ENCODE data around the gene NTHL1. TPM values are rescaled to one million over a fixed set of nuclear protein-coding genes. Genes with fewer than 3 reads are reported as not detected.
A peak's percentile ranks its signal among the peaks of the same experiment; 100 is the strongest.

NTHL1 gene
- total and polyA plus RNA-seq, 2 of the 8 experiments (the other 6 are each of a cell fraction or from before 2014, with no cell fraction given) = 70.9 to 150 TPM

GRCh38 chr16:2032285-2033056, 15.2 kb downstream of the NTHL1 start:
- FAIRE-seq = no peak
- H3K9ac ChIP-seq (replicated peaks in 1 of 4; ENCODE audit: extremely low read depth in 1 of 4, low read depth in 3 of 4, low read length in 3 of 4) = no peak overlapping the region
- POLR2A ChIA-PET (ENCODE audit: partially characterized antibody) = interaction anchor here (0.8 to 2.4 kb wide), 4 partner anchors 9 to 119 kb away, joined by 3 to 9 read pairs (median 4); partner anchors contain the start of gene RPS2
- TF ChIP-seq CBX8 (IDR thresholded peaks at IDR 0.05; ENCODE audit: borderline replicate concordance, low read depth, low read length) = no peak
- no peak for TF ChIP-seq E2F6 (IDR thresholded peaks at IDR 0.05)
- TF ChIP-seq KDM1A (IDR thresholded peaks at IDR 0.05; ENCODE audit: borderline replicate concordance, low read length) = no peak
- TF ChIP-seq SP4 (IDR thresholded peaks at IDR 0.05; ENCODE audit: low read length) = no peak
- no peak for TF ChIP-seq RAD21 (IDR thresholded peaks at IDR 0.05 in 1 of 2, conservative IDR thresholded peaks at IDR 0.05 in 1 of 2; ENCODE audit: low read depth in 2 of 2, low read length in 2 of 2)
- TF ChIP-seq CREB1 (IDR thresholded peaks at IDR 0.05) = no peak
- TF ChIP-seq BCL11A (IDR thresholded peaks at IDR 0.05; ENCODE audit: low read depth in 2 of 2, low read length in 2 of 2) = no peak
- no peak for TF ChIP-seq GABPA (IDR thresholded peaks at IDR 0.05; ENCODE audit: borderline replicate concordance, insufficient read depth, low read length)
- TF ChIP-seq BRCA1 (IDR thresholded peaks at IDR 0.05; ENCODE audit: low read depth, low read length) = no peak
- TF ChIP-seq SUZ12 (IDR thresholded peaks at IDR 0.05; ENCODE audit: low read length) = no peak
- TF ChIP-seq SIX5 (IDR thresholded peaks at IDR 0.05; ENCODE audit: low read depth, low read length) = no peak
- TF ChIP-seq POU5F1 (IDR thresholded peaks at IDR 0.05; ENCODE audit: low read depth, low read length) = no peak

More at GRCh38 chr16:2032285-2033056, 15.2 kb downstream of the NTHL1 start:
- CTCF ChIA-PET (ENCODE audit: partially characterized antibody) = interaction anchor here (0.7 to 2.3 kb wide), 7 partner anchors 9 to 59 kb away, joined by 3 to 16 read pairs (median 5); partner anchors contain the start of gene NPW
- 85% methylated on average over 7 of the region's 15 CpGs; no CpG with 5 or more reads in 1 of the 2 experiments for WGBS, 2 experiments (ENCODE audit: extremely low coverage in 1 of 2, insufficient coverage in 1 of 2, insufficient read length in 1 of 2, insufficient replicate concordance in 2 of 2, low coverage in 1 of 2, low lambda C conversion rate in 2 of 2, missing lambda C conversion rate in 1 of 2)
- H3K79me1 ChIP-seq (ENCODE audit: low read depth, low read length) = no peaks in the 10 kb centered on the region
- no peak overlapping the region for H2BK15ac ChIP-seq (ENCODE audit: low read length)
- peaks cover 0 to 9% of the 10 kb centered on the region in 2 experiments for H4K20me1 ChIP-seq (replicated peaks in 1 of 2; ENCODE audit: control insufficient read depth in 1 of 2, insufficient read depth in 2 of 2, low read length in 2 of 2)
- H3K23ac ChIP-seq (ENCODE audit: insufficient read length) = no peak overlapping the region
- H2BK5ac ChIP-seq (ENCODE audit: low read depth, low read length) = no peak overlapping the region
- no peak overlapping the region for H2BK12ac ChIP-seq (ENCODE audit: low read depth, low read length)
- H3K4ac ChIP-seq (replicated peaks; ENCODE audit: insufficient read length, low read depth, low read length) = no peak overlapping the region
- H3K36me3 ChIP-seq (ENCODE audit: control insufficient read depth in 2 of 4, insufficient read depth in 4 of 4, low read length in 3 of 4) = no peaks in the 10 kb centered on the region
- no peak for DNase-seq (ENCODE audit: low read depth in 1 of 2, low spot score in 2 of 2)
- no peak overlapping the region for H2AK5ac ChIP-seq (ENCODE audit: low read depth, low read length)
- no peak overlapping the region for H2BK20ac ChIP-seq (ENCODE audit: low read length)
- H3K4me3 ChIP-seq (ENCODE audit: extremely low read depth in 1 of 4, insufficient read depth in 2 of 4, low read depth in 3 of 4, low read length in 4 of 4) = no peak overlapping the region
- no peak overlapping the region for H3K18ac ChIP-seq (ENCODE audit: extremely low read depth, low read length)
- no peak overlapping the region for H4K5ac ChIP-seq (ENCODE audit: insufficient read length, low read depth, low read length)
- H3K79me2 ChIP-seq (ENCODE audit: control insufficient read depth in 1 of 2, insufficient read depth in 2 of 2, low read length in 2 of 2) = no peaks in the 10 kb centered on the region
- no peak overlapping the region for H4K91ac ChIP-seq (replicated peaks; ENCODE audit: insufficient read length, low read length)
- no peak overlapping the region for H3K27ac ChIP-seq (ENCODE audit: low read depth, low read length)
- H3K9me3 ChIP-seq (ENCODE audit: insufficient read depth in 2 of 2, low read depth in 1 of 2, low read length in 1 of 2) = no peaks in the 10 kb centered on the region
- H3K4me2 ChIP-seq (ENCODE audit: insufficient read depth in 1 of 2, low read depth in 2 of 2, low read length in 2 of 2) = no peak overlapping the region
- H2BK120ac ChIP-seq (replicated peaks; ENCODE audit: low read depth, low read length) = no peak overlapping the region
- H3K4me1 ChIP-seq (replicated peaks in 1 of 4; ENCODE audit: control insufficient read depth in 3 of 4, insufficient read depth in 4 of 4, low read length in 3 of 4) = peaks cover 0 to 6% (median 2%) of the 10 kb centered on the region in 4 experiments; a peak in 5 of 7 replicates
- no peak overlapping the region for H2AFZ ChIP-seq (ENCODE audit: low read length)
- peaks cover 1% of the 10 kb centered on the region; the same call in 1 of the 2 replicates for H3K23me2 ChIP-seq (ENCODE audit: low read depth, low read length)
- peak overlapping the region; percentile 51; the same call in 1 of the 2 replicates for H4K8ac ChIP-seq (ENCODE audit: extremely low read depth, insufficient read depth, low read length)
- peaks cover 0 to 8% (median 7%) of the 10 kb centered on the region in 4 experiments; a peak in 5 of 7 replicates for H3K27me3 ChIP-seq (replicated peaks in 1 of 4; ENCODE audit: control insufficient read depth in 3 of 4, extremely low read depth in 1 of 4, insufficient read depth in 3 of 4, low read length in 3 of 4)
- H3K56ac ChIP-seq (replicated peaks; ENCODE audit: insufficient read length, low read depth, low read length) = no peak overlapping the region
- H3K14ac ChIP-seq (ENCODE audit: insufficient read length) = no peak overlapping the region

Data from H1 (cell line).